Measurements from ENCODE around the gene KDM2B. TPM values are rescaled to one million over a fixed set of nuclear protein-coding genes. Genes with fewer than 3 reads are reported as not detected.

The KDM2B gene
- total RNA-seq, 1 donor from 2014 or later = 51.7 TPM

- H3K4me3 Mint-ChIP-seq = no peak overlapping the region
- peaks cover 14% of the 10 kb centered on the region for H3K4me1 Mint-ChIP-seq (ENCODE audit: unreplicated experiment)
- peaks cover 5% of the 10 kb centered on the region for H3K36me3 Mint-ChIP-seq
- DNase-seq (ENCODE audit: extremely low spot score, unreplicated experiment) = no peak
- no peaks in the 10 kb centered on the region for H3K27me3 Mint-ChIP-seq
- no peak overlapping the region for H3K27ac Mint-ChIP-seq
- TF ChIP-seq, protein P1, sequence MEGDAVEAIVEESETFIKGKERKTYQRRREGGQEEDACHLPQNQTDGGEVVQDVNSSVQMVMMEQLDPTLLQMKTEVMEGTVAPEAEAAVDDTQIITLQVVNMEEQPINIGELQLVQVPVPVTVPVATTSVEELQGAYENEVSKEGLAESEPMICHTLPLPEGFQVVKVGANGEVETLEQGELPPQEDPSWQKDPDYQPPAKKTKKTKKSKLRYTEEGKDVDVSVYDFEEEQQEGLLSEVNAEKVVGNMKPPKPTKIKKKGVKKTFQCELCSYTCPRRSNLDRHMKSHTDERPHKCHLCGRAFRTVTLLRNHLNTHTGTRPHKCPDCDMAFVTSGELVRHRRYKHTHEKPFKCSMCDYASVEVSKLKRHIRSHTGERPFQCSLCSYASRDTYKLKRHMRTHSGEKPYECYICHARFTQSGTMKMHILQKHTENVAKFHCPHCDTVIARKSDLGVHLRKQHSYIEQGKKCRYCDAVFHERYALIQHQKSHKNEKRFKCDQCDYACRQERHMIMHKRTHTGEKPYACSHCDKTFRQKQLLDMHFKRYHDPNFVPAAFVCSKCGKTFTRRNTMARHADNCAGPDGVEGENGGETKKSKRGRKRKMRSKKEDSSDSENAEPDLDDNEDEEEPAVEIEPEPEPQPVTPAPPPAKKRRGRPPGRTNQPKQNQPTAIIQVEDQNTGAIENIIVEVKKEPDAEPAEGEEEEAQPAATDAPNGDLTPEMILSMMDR (conservative IDR thresholded peaks at IDR 0.05) = no peak
- no peaks in the 10 kb centered on the region for H3K9me3 Mint-ChIP-seq
Measured at GRCh38 chr12:121565076-121565475, 15.7 kb downstream of the KDM2B start.

DNA sequence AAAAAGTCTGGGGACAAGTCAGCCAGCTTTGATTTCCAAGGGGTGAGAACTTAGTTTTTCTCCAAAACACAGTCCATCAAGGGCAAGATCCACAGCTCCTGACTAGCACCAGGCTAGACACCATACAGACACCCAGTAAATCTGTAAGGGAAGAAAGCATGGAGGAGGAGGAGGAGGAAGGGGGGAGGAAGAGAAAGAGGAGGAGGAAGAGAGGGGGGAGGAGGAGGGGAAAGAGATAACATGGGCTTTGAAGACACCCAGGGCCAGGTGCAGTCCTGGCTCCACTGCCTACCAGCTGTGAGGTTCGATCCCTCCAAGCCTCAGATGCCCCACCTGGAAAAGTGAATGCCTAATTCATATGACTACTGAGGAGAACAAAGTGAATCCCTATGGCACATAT lies 18.3 kb downstream of the KDM2B start:
- H3K36me3 Mint-ChIP-seq = no peaks in the 10 kb centered on the region
- H3K4me1 Mint-ChIP-seq (ENCODE audit: unreplicated experiment) = peaks cover 10% of the 10 kb centered on the region
- no peaks in the 10 kb centered on the region for H3K27me3 Mint-ChIP-seq
- H3K9me3 Mint-ChIP-seq = no peaks in the 10 kb centered on the region
- H3K27ac Mint-ChIP-seq = no peak overlapping the region
- TF ChIP-seq, protein P1 (conservative IDR thresholded peaks at IDR 0.05) = no peak
- no peak overlapping the region for H3K4me3 Mint-ChIP-seq
- no peak for DNase-seq (ENCODE audit: extremely low spot score, unreplicated experiment)

GRCh38 chr12:121561009-121561395 lies 19.8 kb downstream of the KDM2B start:
- Mint-ChIP-seq H3K27me3 (no peaks in the 10 kb centered on the region), H3K4me1 (ENCODE audit: unreplicated experiment) (peaks cover 10% of the 10 kb centered on the region), H3K9me3 (no peaks in the 10 kb centered on the region), H3K4me3 (no peak overlapping the region), H3K27ac (no peak overlapping the region), H3K36me3 (no peaks in the 10 kb centered on the region)
- no peak for DNase-seq (ENCODE audit: extremely low spot score, unreplicated experiment)
- TF ChIP-seq, protein P1 (conservative IDR thresholded peaks at IDR 0.05) = no peak

GRCh38 chr12:121560392-121561008 lies 20.3 kb downstream of the KDM2B start:
- Mint-ChIP-seq H3K9me3 (no peaks in the 10 kb centered on the region), H3K4me1 (ENCODE audit: unreplicated experiment) (peaks cover 10% of the 10 kb centered on the region), H3K36me3 (no peaks in the 10 kb centered on the region), H3K4me3 (no peak overlapping the region), H3K27ac (no peak overlapping the region), H3K27me3 (no peaks in the 10 kb centered on the region)
- TF ChIP-seq, protein P1 (conservative IDR thresholded peaks at IDR 0.05) = no peak
- DNase-seq (ENCODE audit: extremely low spot score, unreplicated experiment) = no peak

DNA sequence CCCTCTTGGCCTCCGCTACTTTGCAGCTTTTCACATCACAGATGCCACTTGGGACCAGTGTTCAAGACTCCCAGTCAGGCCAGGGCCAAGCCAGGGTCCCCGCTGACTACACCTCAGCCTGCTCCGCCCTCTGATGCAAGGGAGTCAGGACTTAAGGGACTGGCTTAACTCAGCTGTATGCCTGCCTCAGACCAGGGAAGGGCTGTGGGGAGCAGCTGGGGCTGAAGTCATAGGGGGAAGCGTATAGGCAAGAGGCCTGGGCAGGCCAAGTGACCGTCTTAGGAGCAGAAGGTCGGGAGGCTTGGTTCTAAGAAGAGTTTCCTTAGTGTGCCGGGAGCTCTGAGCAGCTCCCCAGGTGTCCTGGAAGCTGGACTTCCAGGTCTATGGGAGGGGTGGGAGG lies 21.9 kb downstream of the KDM2B start:
- TF ChIP-seq, protein P1 (conservative IDR thresholded peaks at IDR 0.05) = no peak
- H3K4me3 Mint-ChIP-seq = no peak overlapping the region
- DNase-seq (ENCODE audit: extremely low spot score, unreplicated experiment) = no peak
- peaks cover 10% of the 10 kb centered on the region for H3K4me1 Mint-ChIP-seq (ENCODE audit: unreplicated experiment)
- H3K27me3 Mint-ChIP-seq = no peaks in the 10 kb centered on the region
- no peak overlapping the region for H3K27ac Mint-ChIP-seq
- no peaks in the 10 kb centered on the region for H3K9me3 Mint-ChIP-seq
- H3K36me3 Mint-ChIP-seq = no peaks in the 10 kb centered on the region

All from type B pancreatic cell (in vitro differentiated cells).